Astrocyte of the spinal cord (primary cell): Measurements from ENCODE around the gene XRCC6.
"Not testable (repeated sequence)": the region's sequence is repeated elsewhere in the genome, so short reads cannot be mapped to it uniquely, and the experiment has no call there.

Experiments
- DNase-seq: peaks from one replicate; pipeline ENCODE4 v3.0.0; 2011; ENCODE audit warnings: low read depth, low spot score
- H3K4me3 ChIP-seq: 2 replicates; pipeline ENCODE4 v1.5.1; 2011; ENCODE audit warnings: low read depth, mild to moderate bottlenecking, low read length, moderate library complexity
- in situ Hi-C: cut with HindIII; loops from 2 replicates; pipeline ENCODE4 v1.10.0; 2017; ENCODE audit warnings: low sequenced_read_pairs
- TF ChIP-seq, protein P1 (sequence below): IDR thresholded peaks from 2 replicates; pipeline ENCODE4 v1.5.1; 2012; ENCODE audit warnings: low read depth, mild to moderate bottlenecking, low read length, inconsistent platforms

XRCC6 gene

DNA sequence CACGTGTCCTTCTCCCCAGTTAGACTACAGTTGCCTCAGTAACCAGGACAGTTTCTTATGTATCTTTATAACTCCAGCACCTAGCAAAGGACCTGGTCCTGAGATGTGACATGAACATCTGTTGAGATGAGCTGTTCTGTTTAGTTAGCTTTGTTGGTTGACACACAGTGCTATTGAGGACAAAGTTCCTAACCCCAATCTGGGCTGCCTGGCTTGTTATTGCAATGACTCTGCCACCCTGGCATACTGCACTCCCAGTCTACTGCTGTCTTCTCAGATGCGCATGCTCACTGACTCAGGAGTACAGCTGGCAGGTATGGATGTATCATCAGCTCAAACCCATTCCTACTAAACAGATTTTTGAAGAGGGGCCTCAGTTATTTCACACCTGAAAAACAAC, 7.6 kb upstream of the XRCC6 start:
- TF ChIP-seq, protein P1, sequence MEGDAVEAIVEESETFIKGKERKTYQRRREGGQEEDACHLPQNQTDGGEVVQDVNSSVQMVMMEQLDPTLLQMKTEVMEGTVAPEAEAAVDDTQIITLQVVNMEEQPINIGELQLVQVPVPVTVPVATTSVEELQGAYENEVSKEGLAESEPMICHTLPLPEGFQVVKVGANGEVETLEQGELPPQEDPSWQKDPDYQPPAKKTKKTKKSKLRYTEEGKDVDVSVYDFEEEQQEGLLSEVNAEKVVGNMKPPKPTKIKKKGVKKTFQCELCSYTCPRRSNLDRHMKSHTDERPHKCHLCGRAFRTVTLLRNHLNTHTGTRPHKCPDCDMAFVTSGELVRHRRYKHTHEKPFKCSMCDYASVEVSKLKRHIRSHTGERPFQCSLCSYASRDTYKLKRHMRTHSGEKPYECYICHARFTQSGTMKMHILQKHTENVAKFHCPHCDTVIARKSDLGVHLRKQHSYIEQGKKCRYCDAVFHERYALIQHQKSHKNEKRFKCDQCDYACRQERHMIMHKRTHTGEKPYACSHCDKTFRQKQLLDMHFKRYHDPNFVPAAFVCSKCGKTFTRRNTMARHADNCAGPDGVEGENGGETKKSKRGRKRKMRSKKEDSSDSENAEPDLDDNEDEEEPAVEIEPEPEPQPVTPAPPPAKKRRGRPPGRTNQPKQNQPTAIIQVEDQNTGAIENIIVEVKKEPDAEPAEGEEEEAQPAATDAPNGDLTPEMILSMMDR, result no peak
- no peak overlapping the region for H3K4me3 ChIP-seq
- no peak for DNase-seq
- in situ Hi-C loops, result no loop called here

DNA sequence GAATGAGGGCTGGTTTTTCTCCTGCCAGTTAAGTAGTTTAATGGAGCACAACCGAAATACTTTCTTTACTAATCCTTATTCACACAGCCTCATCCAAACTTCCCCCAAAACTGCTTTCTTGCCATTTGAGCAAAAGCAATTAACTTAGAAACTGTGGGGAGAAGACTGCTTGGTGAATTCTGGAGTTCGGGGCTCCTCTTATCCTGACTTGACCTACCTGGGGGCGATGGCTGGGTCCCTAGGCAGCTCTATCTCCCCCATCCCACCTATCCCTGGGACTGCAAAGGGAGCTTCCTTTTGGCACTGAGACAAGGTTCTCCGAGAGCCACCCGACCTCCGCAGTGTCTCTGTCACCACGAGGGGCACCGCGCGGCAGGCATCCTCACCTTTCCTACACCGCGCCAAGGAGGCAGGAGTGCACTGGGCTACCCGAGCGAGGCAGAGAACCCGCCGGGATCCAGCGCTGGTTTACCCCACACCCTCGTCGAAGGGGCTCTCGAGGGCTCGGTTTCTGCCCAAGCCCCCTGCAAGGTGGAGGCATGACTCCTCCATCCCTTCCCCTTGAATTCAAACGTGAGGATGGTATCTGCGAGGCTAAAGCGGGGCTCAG, 1.0 kb upstream of the XRCC6 start:
- TF ChIP-seq, protein P1, result no peak
- peak overlapping the region; percentile 89 for H3K4me3 ChIP-seq
- in situ Hi-C loops, result no loop called here
- DNase-seq, result no peak

DNA sequence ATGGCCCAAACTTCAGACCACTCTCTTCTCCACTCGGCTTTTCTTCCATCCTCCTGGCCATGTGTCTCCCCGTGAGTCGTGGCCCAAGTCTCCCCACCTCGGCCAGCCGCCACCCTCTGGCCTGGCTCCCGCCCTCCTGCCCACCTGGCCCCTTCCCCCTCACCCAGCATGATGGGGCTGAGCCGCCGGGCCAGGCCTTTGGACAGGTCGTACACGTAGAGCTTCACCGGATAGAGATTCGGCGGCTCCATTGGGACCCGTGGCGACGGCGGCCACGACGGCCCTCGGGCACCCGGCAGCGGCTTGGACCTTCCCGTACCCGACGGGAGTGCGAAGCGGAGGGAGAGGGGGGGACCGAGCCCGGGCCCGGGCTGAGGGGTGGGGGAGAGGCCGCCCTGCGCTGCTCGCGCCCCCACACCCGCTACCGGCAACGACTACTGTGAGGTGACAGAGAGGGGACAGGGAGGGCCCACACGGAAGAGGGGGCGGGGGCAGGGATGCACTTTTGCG, 451 bp upstream of the XRCC6 start, which contains the start of gene DESI1:
TSS of gene DESI1 (minus strand) at position 455 of the 510 bp plus-strand sequence. CDS start at position 251, 204 bp downstream.
- peak; percentile 20 for DNase-seq
- in situ Hi-C loops, result no loop called here
- H3K4me3 ChIP-seq, result peak within 1 kb of the TSS; percentile 89
- TF ChIP-seq, protein P1, result peak; percentile 2

DNA sequence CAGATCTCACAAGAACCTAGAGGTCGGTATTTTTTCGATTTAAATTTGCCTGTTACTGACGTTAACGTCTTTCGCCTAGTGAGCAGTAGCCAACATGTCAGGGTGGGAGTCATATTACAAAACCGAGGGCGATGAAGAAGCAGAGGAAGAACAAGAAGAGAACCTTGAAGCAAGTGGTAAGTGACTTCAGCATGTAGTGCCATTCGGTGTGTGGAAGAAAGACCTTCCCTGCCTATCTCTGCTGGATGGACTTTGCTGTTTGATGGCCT, 750 bp downstream of the XRCC6 start:
- TF ChIP-seq, protein P1, result no peak
- no peak for DNase-seq
- H3K4me3 ChIP-seq, result peak overlapping the region; percentile 89
- in situ Hi-C loops, result no loop called here

DNA sequence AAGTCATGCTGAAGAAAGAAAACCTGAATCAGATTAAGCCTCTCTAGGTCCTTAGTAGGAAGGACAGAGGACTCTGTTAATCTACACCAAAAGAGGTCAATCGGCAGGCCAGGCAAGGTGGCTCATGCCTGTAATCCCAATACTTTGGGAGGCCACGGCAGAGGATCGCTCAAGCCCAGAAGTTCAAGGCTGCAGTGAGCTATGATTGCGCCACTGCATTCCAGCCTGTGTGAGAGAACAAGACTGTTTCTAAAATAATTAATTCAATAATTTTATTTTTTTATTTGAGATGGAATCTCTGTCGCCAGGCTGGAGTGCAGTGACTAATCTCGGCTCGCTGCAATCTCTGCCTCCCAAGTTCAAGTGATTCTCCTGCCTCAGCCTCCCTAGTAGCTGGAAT, 4.5 kb downstream of the XRCC6 start:
- TF ChIP-seq, protein P1, result no peak
- in situ Hi-C loops, result no loop called here
- DNase-seq, result no peak

DNA sequence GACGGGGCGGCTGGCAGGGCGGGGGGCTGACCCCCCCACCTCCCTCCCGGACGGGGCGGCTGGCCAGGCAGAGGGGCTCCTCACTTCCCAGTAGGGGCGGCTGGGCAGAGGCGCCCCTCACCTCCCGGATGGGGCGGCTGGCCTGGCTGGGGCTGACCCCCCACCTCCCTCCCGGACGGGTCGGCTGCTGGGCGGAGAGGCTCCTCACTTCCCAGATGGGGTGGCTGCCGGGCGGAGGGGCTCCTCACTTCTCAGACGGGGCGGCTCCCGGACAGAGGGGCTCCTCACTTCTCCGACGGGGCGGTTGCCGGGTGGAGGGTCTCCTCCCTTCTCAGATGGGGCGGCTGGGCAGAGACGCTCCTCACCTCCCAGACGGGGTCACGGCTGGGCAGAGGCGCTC, 10.0 kb downstream of the XRCC6 start:
- H3K4me3 ChIP-seq, in situ Hi-C loops, DNase-seq: not testable (repeated sequence)

More for the DNA sequence above, 4.5 kb downstream of the XRCC6 start:
- no peak overlapping the region for H3K4me3 ChIP-seq

DNA sequence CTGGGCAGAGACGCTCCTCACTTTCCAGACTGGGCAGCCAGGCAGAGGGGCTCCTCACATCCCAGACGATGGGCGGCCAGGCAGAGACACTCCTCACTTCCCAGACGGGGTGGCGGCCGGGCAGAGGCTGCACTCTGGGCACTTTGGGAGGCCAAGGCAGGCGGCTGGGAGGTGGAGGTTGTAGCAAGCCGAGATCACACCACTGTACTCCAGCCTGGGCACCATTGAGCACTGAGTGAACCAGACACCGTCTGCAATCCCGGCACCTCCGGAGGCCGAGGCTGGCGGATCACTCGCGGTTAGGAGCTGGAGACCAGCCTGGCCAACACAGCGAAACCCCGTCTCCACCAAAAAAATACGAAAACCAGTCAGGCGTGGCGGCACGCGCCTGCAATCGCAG, 10.5 kb downstream of the XRCC6 start:
- H3K4me3 ChIP-seq, in situ Hi-C loops, DNase-seq: not testable (repeated sequence)

DNA sequence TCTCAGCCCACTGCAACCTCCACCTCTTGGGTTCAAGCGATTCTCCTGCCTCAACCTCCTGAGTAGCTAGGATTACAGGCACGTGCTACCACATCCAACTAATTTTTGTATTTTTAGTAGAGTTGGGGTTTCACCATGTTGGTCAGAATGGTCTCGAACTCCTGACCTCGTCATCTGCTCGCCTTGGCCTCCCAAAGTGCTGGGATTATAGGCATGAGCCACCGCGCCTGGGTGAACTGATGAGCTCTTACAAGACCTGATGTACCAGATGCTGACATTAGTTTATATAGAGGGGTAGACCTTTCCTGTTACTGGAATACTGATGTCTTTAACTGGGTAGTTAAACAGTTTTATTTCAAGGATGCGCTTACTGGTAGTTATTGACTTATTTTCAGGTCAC, 13.5 kb downstream of the XRCC6 start:
- in situ Hi-C loops, DNase-seq, H3K4me3 ChIP-seq: not testable (repeated sequence)
